BLaER1 (cell line): ENCODE measurements around the gene NMBR.
"Not testable (repeated sequence)": the region's sequence is repeated elsewhere in the genome, so short reads cannot be mapped to it uniquely, and the experiment has no call there.

ENCODE experiments used
- H3K27ac ChIP-seq: shearing (Covaris generic); formaldehyde crosslinking; 2 replicates; pipeline ENCODE4 v1.8.1; 2022
- H3K27me3 ChIP-seq: shearing (Covaris generic); formaldehyde crosslinking; 2 replicates; pipeline ENCODE4 v1.8.1; 2022
- H3K36me3 ChIP-seq: shearing (Covaris generic); formaldehyde crosslinking; 2 replicates; pipeline ENCODE4 v1.8.1; 2022
- H3K4me1 ChIP-seq: shearing (Covaris generic); formaldehyde crosslinking; 2 replicates; pipeline ENCODE4 v1.8.1; 2022
- H3K4me2 ChIP-seq: shearing (Covaris generic); formaldehyde crosslinking; 2 replicates; pipeline ENCODE4 v1.8.1; 2022
- H3K4me3 ChIP-seq: shearing (Covaris generic); formaldehyde crosslinking; 2 replicates; pipeline ENCODE4 v1.8.1; 2022
- H3K9ac ChIP-seq: shearing (Covaris generic); formaldehyde crosslinking; 2 replicates; pipeline ENCODE4 v1.8.1; 2022
- H3K9me3 ChIP-seq: shearing (Covaris generic); formaldehyde crosslinking; 2 replicates; pipeline ENCODE4 v1.8.1; 2022
- H4K20me1 ChIP-seq: shearing (Covaris generic); formaldehyde crosslinking; 2 replicates; pipeline ENCODE4 v1.8.1; 2022
- Cebpa-rat ChIP-seq: shearing (Covaris generic); IDR thresholded peaks from 2 replicates; pipeline ENCODE4 v1.8.1; 2022

The NMBR gene

GRCh38 chr6:142182004-142182403, 35.1 kb upstream of the NMBR start:
- no peak for TF ChIP-seq Cebpa-rat
- Histone ChIP-seq H3K9ac (no peak overlapping the region), H3K9me3 (peaks cover 12% of the 10 kb centered on the region), H3K27ac (no peak overlapping the region), H3K4me3 (no peak overlapping the region), H3K4me2 (no peak overlapping the region), H4K20me1 (no peaks in the 10 kb centered on the region), H3K4me1 (no peaks in the 10 kb centered on the region), H3K27me3 (no peaks in the 10 kb centered on the region), H3K36me3 (peaks cover 30% of the 10 kb centered on the region)

DNA sequence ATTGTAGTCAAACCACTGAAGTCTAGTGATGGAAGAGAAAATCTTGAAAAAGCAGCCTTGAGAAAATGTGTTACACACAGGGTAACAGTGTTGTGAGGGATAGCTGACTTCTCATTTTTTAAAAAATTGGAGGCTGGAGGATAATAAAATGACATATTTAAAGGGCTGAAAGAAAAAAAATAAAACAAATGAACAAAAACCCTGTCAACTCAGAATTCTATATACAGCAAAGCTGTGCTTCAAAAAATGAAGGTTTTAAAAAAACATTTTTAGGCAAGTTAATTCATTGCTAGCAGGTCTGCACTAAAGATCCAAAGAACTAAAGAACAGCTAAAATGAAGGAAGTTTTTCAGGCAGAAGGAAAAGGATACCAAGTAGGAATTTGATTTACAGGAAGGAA, 31.2 kb upstream of the NMBR start:
- no peaks in the 10 kb centered on the region for H3K27me3 ChIP-seq
- no peak overlapping the region for H3K27ac ChIP-seq
- H3K9me3 ChIP-seq: peaks cover 16% of the 10 kb centered on the region
- H3K4me3 ChIP-seq: no peak overlapping the region
- no peak overlapping the region for H3K9ac ChIP-seq
- H3K4me1 ChIP-seq: no peaks in the 10 kb centered on the region
- TF ChIP-seq Cebpa-rat: no peak
- peaks cover 65% of the 10 kb centered on the region for H3K36me3 ChIP-seq
- 0 out of 2 replicates have a peak, but pooled peaks cover 4% of the 10 kb centered on the region for H4K20me1 ChIP-seq
- H3K4me2 ChIP-seq: no peak overlapping the region

DNA sequence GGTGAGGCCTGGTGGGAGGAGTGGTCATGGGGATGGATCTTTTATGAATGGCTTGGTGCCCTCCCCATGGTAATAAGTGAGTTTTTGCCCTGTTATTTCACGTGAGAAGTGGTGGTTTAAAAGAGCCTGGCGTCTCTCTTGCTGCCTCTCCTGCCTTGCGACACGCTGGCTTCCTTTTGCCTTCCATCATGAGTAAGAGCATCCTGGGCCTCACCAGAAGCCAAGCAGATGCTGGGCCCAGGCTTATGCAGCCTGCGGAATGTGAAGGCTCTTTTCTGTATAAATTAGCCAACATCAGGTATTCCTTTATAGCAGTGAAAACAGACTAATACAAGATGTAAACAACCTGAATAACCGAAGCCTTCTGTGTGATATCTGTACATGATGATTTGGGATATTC, 27.8 kb upstream of the NMBR start:
- no peaks in the 10 kb centered on the region for H3K27me3 ChIP-seq
- 0 out of 2 replicates have a peak, but pooled peaks cover 4% of the 10 kb centered on the region for H4K20me1 ChIP-seq
- no peak overlapping the region for H3K9ac ChIP-seq
- H3K36me3 ChIP-seq: peaks cover 77% of the 10 kb centered on the region
- H3K9me3 ChIP-seq: peaks cover 16% of the 10 kb centered on the region
- TF ChIP-seq Cebpa-rat: no peak
- no peak overlapping the region for H3K27ac ChIP-seq
- H3K4me1 ChIP-seq: no peaks in the 10 kb centered on the region
- H3K4me3 ChIP-seq: no peak overlapping the region
- no peak overlapping the region for H3K4me2 ChIP-seq

- no peak for TF ChIP-seq Cebpa-rat
- 0 out of 2 replicates have a peak, but pooled peaks cover 4% of the 10 kb centered on the region for H4K20me1 ChIP-seq
- H3K27me3 ChIP-seq: no peaks in the 10 kb centered on the region
- H3K4me3 ChIP-seq: no peak overlapping the region
- peaks cover 77% of the 10 kb centered on the region for H3K36me3 ChIP-seq
- H3K4me1 ChIP-seq: no peaks in the 10 kb centered on the region
- H3K9me3 ChIP-seq: peaks cover 16% of the 10 kb centered on the region
- H3K4me2 ChIP-seq: no peak overlapping the region
- H3K27ac ChIP-seq: no peak overlapping the region
- H3K9ac ChIP-seq: no peak overlapping the region
Measured at GRCh38 chr6:142173980-142174379, 27.1 kb upstream of the NMBR start.

- Histone ChIP-seq H3K27me3 (no peaks in the 10 kb centered on the region), H3K9me3 (peaks cover 9% of the 10 kb centered on the region), H4K20me1 (peaks cover 5% of the 10 kb centered on the region; the same call in 1 of the 2 replicates), H3K27ac (no peak overlapping the region), H3K9ac (no peak overlapping the region), H3K36me3 (peaks cover 71% of the 10 kb centered on the region), H3K4me1 (no peaks in the 10 kb centered on the region), H3K4me3 (no peak overlapping the region), H3K4me2 (no peak overlapping the region)
- TF ChIP-seq Cebpa-rat: no peak
Measured at GRCh38 chr6:142172758-142173157, 25.8 kb upstream of the NMBR start.

DNA sequence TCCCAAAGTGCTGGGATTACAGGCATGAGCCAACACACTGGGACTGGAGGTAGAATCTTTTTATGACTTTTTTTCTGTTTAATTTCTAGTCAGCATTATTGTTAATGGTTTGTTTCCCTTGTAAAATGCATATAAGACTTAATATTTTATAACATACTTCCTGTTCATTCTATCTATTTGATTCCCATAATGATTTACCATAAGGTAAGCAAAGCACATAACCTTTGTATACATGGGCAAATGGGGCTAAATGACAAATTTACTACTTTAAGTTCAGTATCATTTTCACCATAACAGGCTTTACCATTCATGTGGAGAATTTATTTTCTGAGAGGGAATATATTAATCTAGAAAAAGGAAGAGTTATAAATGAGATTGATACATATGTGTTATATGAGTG, 24.4 kb upstream of the NMBR start:
- H4K20me1 ChIP-seq: peaks cover 19% of the 10 kb centered on the region
- H3K9me3 ChIP-seq: no peaks in the 10 kb centered on the region
- H3K27me3 ChIP-seq: no peaks in the 10 kb centered on the region
- H3K27ac ChIP-seq: no peak overlapping the region
- no peak overlapping the region for H3K4me2 ChIP-seq
- H3K4me1 ChIP-seq: no peaks in the 10 kb centered on the region
- no peak overlapping the region for H3K9ac ChIP-seq
- peaks cover 71% of the 10 kb centered on the region for H3K36me3 ChIP-seq
- H3K4me3 ChIP-seq: no peak overlapping the region
- no peak for TF ChIP-seq Cebpa-rat

DNA sequence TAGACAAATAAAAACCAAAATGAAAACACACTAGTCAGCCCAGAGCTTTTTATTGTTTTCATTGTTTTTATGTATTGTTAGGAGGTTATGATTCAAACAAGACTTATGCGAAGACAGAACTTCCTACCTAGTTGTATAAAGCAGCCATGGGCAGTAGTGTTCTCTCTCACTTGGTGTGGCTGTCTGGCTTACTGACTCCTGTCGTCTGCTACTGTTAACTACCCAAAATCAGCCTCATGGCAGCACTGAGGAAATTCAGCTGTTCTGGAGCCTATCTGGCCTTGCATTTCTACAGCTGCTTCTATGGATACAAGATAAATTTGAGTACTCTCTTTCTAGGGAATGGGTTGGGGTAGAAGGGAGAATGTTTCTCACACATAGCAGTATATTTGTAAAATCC, 20.6 kb upstream of the NMBR start:
- H3K9ac ChIP-seq: no peak overlapping the region
- no peaks in the 10 kb centered on the region for H3K9me3 ChIP-seq
- H3K27ac ChIP-seq: no peak overlapping the region
- peaks cover 54% of the 10 kb centered on the region for H4K20me1 ChIP-seq
- peaks cover 38% of the 10 kb centered on the region for H3K36me3 ChIP-seq
- H3K4me3 ChIP-seq: no peak overlapping the region
- no peaks in the 10 kb centered on the region for H3K4me1 ChIP-seq
- TF ChIP-seq Cebpa-rat: no peak
- H3K4me2 ChIP-seq: no peak overlapping the region
- no peaks in the 10 kb centered on the region for H3K27me3 ChIP-seq

DNA sequence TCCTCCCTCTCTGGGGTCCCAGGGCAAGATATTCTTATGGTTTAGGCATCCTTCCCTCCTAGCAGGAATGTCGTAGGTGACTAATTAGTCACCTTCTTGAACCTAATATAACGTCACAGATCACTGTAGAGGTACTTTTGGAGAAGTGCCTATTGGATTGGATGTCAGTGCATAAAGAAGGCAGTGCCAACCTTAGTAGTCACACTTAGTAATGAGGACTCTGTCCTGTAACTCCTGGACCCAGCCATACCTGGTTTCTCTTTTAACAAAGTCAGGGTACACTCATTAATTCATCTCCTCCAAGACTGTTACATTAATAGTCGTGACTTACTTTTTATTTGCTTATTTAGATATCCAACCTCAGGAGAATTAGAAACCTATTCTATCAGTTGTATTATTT, 20.1 kb upstream of the NMBR start:
- Histone ChIP-seq H3K9me3 (no peaks in the 10 kb centered on the region), H3K4me2 (no peak overlapping the region), H3K4me1 (no peaks in the 10 kb centered on the region), H3K9ac (no peak overlapping the region), H4K20me1 (peaks cover 58% of the 10 kb centered on the region), H3K36me3 (peaks cover 34% of the 10 kb centered on the region), H3K4me3 (no peak overlapping the region), H3K27me3 (no peaks in the 10 kb centered on the region), H3K27ac (no peak overlapping the region)
- no peak for TF ChIP-seq Cebpa-rat

DNA sequence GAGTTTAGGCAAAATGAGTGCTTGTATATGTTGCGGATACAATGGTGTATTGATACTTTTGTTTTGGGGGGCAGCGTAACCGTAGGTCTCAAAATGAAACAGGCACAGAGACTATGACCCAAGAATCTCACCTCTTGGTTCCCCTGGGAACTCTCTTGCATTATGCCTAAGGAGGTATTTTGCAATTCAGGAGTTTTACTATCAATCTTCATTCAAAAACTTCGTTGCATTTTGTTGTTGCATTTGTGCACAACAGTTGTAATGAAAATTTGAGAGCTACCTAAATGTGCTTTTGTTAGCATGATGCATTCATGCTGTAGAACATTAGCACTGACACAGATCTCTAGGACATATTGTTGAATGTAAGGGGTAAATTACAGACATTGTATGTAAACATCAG, 18.3 kb upstream of the NMBR start:
- peaks cover 74% of the 10 kb centered on the region for H4K20me1 ChIP-seq
- no peak for TF ChIP-seq Cebpa-rat
- no peaks in the 10 kb centered on the region for H3K4me1 ChIP-seq
- H3K9ac ChIP-seq: no peak overlapping the region
- no peak overlapping the region for H3K4me2 ChIP-seq
- H3K4me3 ChIP-seq: no peak overlapping the region
- no peaks in the 10 kb centered on the region for H3K27me3 ChIP-seq
- H3K27ac ChIP-seq: no peak overlapping the region
- H3K9me3 ChIP-seq: no peaks in the 10 kb centered on the region
- peaks cover 21% of the 10 kb centered on the region for H3K36me3 ChIP-seq

GRCh38 chr6:142162780-142163179, 15.9 kb upstream of the NMBR start:
- Histone ChIP-seq H3K4me1 (no peaks in the 10 kb centered on the region), H3K4me3 (no peak overlapping the region), H3K27me3 (no peaks in the 10 kb centered on the region), H3K9ac (no peak overlapping the region), H3K9me3 (no peaks in the 10 kb centered on the region), H3K4me2 (no peak overlapping the region), H3K36me3 (peaks cover 26% of the 10 kb centered on the region), H3K27ac (no peak overlapping the region), H4K20me1 (peaks cover 97% of the 10 kb centered on the region)
- TF ChIP-seq Cebpa-rat: no peak

- H3K4me2 ChIP-seq, H3K27ac ChIP-seq, H3K9ac ChIP-seq, H3K4me3 ChIP-seq, H3K4me1 ChIP-seq, H3K27me3 ChIP-seq, H3K9me3 ChIP-seq: not testable (repeated sequence)
- Histone ChIP-seq H4K20me1 (peaks cover 95% of the 10 kb centered on the region), H3K36me3 (peaks cover 13% of the 10 kb centered on the region)
Measured at GRCh38 chr6:142156758-142157068, 9.8 kb upstream of the NMBR start.
